ENCODE data around the gene PGAM5. TPM values are rescaled to one million over a fixed set of nuclear protein-coding genes. Genes with fewer than 3 reads are reported as not detected.
"Not testable (repeated sequence)": the region's sequence is repeated elsewhere in the genome, so short reads cannot be mapped to it uniquely, and the experiment has no call there.

PGAM5 gene
- total RNA-seq, 2 donors from 2014 or later = 22.6 to 25.2 TPM

- ATAC-seq (peak; percentile 98 to 99), DNase-seq (peak; percentile 98)
- intact Hi-C loops (cut with DNase I) = no loop called here
These were observed 23.2 kb upstream of the PGAM5 start, which contains the start of the genes POLE and PXMP2 for GRCh38 chr12:132687211-132688164. TSS of gene POLE (minus strand) at chr12:132687342. CDS start at chr12:132687315, 27 bp downstream. TSS of gene PXMP2 (plus strand) at chr12:132687587. CDS start at chr12:132687671, 84 bp downstream.

GRCh38 chr12:132689227-132689626 is 21.4 kb upstream of the PGAM5 start:
- DNase-seq (no peak), ATAC-seq (no peak)
- intact Hi-C loops (cut with DNase I) = no loop called here

GRCh38 chr12:132690112-132690511 is 20.5 kb upstream of the PGAM5 start:
- no peak for ATAC-seq
- intact Hi-C loops (cut with DNase I) = no loop called here
- DNase-seq = no peak

- ATAC-seq; intact Hi-C loops (cut with DNase I); DNase-seq: not testable (repeated sequence)
These were observed 18.6 kb upstream of the PGAM5 start for GRCh38 chr12:132692030-132692429.

- DNase-seq; intact Hi-C loops (cut with DNase I): not testable (repeated sequence)
- ATAC-seq = peak in 1 of 2 donors; percentile 7
These were observed 15.8 kb upstream of the PGAM5 start for GRCh38 chr12:132694888-132695287.

- intact Hi-C loops (cut with DNase I) = no loop called here
- DNase-seq = peak; percentile 39
- peak; percentile 93 to 95 for ATAC-seq
These were observed 15.2 kb upstream of the PGAM5 start for GRCh38 chr12:132695431-132695830.

- intact Hi-C loops (cut with DNase I) = no loop called here
- ATAC-seq (no peak), DNase-seq (no peak)
These were observed 12.3 kb upstream of the PGAM5 start for GRCh38 chr12:132698341-132698740.

- ATAC-seq = no peak
- DNase-seq = no peak
These were observed 10.3 kb upstream of the PGAM5 start for GRCh38 chr12:132700212-132700822.

GRCh38 chr12:132702640-132703039 is 8.0 kb upstream of the PGAM5 start:
- no peak for DNase-seq
- ATAC-seq = no peak

More at GRCh38 chr12:132700212-132700822, 10.3 kb upstream of the PGAM5 start:
- intact Hi-C loops (cut with DNase I) = no loop called here

GRCh38 chr12:132703641-132704040 is 7.0 kb upstream of the PGAM5 start:
- intact Hi-C loops (cut with DNase I) = no loop called here
- no peak for ATAC-seq
- no peak for DNase-seq

More at GRCh38 chr12:132702640-132703039, 8.0 kb upstream of the PGAM5 start:
- intact Hi-C loops (cut with DNase I) = no loop called here

- intact Hi-C loops (cut with DNase I) = no loop called here
- DNase-seq (no peak), ATAC-seq (no peak)
These were observed 3.4 kb upstream of the PGAM5 start for GRCh38 chr12:132707241-132707640.

- no peak for ATAC-seq
- intact Hi-C loops (cut with DNase I) = no loop called here
- no peak for DNase-seq
These were observed 2.5 kb upstream of the PGAM5 start for GRCh38 chr12:132708150-132708549.

GRCh38 chr12:132710043-132710404 is 618 bp upstream of the PGAM5 start:
- no peak for DNase-seq
- intact Hi-C loops (cut with DNase I) = no loop called here

GRCh38 chr12:132711080-132711843 is 620 bp downstream of the PGAM5 start:
- peak; percentile 3 to 5 for ATAC-seq
- intact Hi-C loops (cut with DNase I) = no loop called here
- DNase-seq = no peak

More at GRCh38 chr12:132710043-132710404, 618 bp upstream of the PGAM5 start:
- peak; percentile 31 to 50 for ATAC-seq

- DNase-seq = no peak
- ATAC-seq = no peak
- intact Hi-C loops (cut with DNase I) = no loop called here
These were observed 2.5 kb downstream of the PGAM5 start for GRCh38 chr12:132713123-132713522.

GRCh38 chr12:132715874-132716273 is 5.2 kb downstream of the PGAM5 start:
- DNase-seq = no peak

GRCh38 chr12:132716356-132716755 is 5.7 kb downstream of the PGAM5 start:
- DNase-seq (no peak), ATAC-seq (no peak)
- intact Hi-C loops (cut with DNase I) = no loop called here

More at GRCh38 chr12:132715874-132716273, 5.2 kb downstream of the PGAM5 start:
- intact Hi-C loops (cut with DNase I) = no loop called here
- ATAC-seq = no peak

GRCh38 chr12:132717011-132717410 is 6.4 kb downstream of the PGAM5 start:
- intact Hi-C loops (cut with DNase I) = no loop called here
- DNase-seq = no peak
- no peak for ATAC-seq

Data from left cardiac atrium (tissue), 4 donors.